WTC11 (cell line): ENCODE measurements around the gene HLCS. TPM values are rescaled to one million over a fixed set of nuclear protein-coding genes. Genes with fewer than 3 reads are reported as not detected.

ENCODE experiments used
- ATAC-seq: fragments of 200-7000 bp; cut with Tn5 transposase; 2 replicates; pipeline ENCODE4 v1.10.0; 2021; ENCODE audit warnings: mild to moderate bottlenecking, moderate library complexity
- CTCF ChIA-PET: fragments of 300-600 bp; sonication (Branson Sonifier 250); formaldehyde crosslinking; loops from one replicate; lab custom pipeline; 2021; ENCODE audit warnings: antibody characterized with exemption; lab: Charles Lee
- POLR2A ChIA-PET: fragments of 350-600 bp; sonication (Branson Sonifier 250); formaldehyde crosslinking; loops from one replicate; lab custom pipeline; 2021; ENCODE audit warnings: antibody characterized with exemption; lab: Charles Lee
- DNase-seq: peaks from one replicate; pipeline ENCODE4 v3.0.0; 2021; ENCODE audit warnings: low spot score
- H3K27ac Mint-ChIP-seq: 2 replicates; pipeline ENCODE4 v1.8.0; 2021; ENCODE audit warnings: mixed read lengths
- H3K27me3 Mint-ChIP-seq: 2 replicates; pipeline ENCODE4 v1.8.0; 2021; ENCODE audit warnings: low read depth, mild to moderate bottlenecking, moderate library complexity, mixed read lengths
- H3K36me3 Mint-ChIP-seq: 2 replicates; pipeline ENCODE4 v1.8.0; 2021; ENCODE audit warnings: mixed read lengths
- H3K4me1 Mint-ChIP-seq: 2 replicates; pipeline ENCODE4 v1.8.0; 2022; ENCODE audit warnings: mixed read lengths
- H3K4me3 Mint-ChIP-seq: 2 replicates; pipeline ENCODE4 v1.8.0; 2021; ENCODE audit warnings: mild to moderate bottlenecking, moderate library complexity, mixed read lengths
- H3K9me3 Mint-ChIP-seq: 2 replicates; pipeline ENCODE4 v1.8.0; 2021; ENCODE audit warnings: mixed read lengths
- ELF4 ChIP-seq: sonication (generic); formaldehyde crosslinking; IDR thresholded peaks from 2 replicates; pipeline ENCODE4 v1.8.1; 2022; ENCODE audit warnings: low read depth, mild to moderate bottlenecking, moderate library complexity, missing genetic modification reagents
- ESRRA ChIP-seq: sonication (generic); formaldehyde crosslinking; IDR thresholded peaks from 2 replicates; pipeline ENCODE4 v1.8.1; 2022; ENCODE audit warnings: mild to moderate bottlenecking, missing genetic modification reagents, borderline replicate concordance
- IRF2 ChIP-seq: sonication (generic); formaldehyde crosslinking; IDR thresholded peaks from 2 replicates; pipeline ENCODE4 v1.8.0; 2022; ENCODE audit warnings: low read depth, missing genetic modification reagents, borderline replicate concordance
- MYBL2 ChIP-seq: sonication (generic); formaldehyde crosslinking; IDR thresholded peaks from 2 replicates; pipeline ENCODE4 v1.8.1; 2023; ENCODE audit warnings: mild to moderate bottlenecking, moderate library complexity, missing genetic modification reagents
- SMAD4 ChIP-seq: sonication (generic); formaldehyde crosslinking; IDR thresholded peaks from 2 replicates; pipeline ENCODE4 v1.8.0; 2022; ENCODE audit warnings: mild to moderate bottlenecking, missing genetic modification reagents
- SP1 ChIP-seq: sonication (generic); formaldehyde crosslinking; conservative IDR thresholded peaks from 2 replicates; pipeline ENCODE4 v1.8.1; 2022; ENCODE audit warnings: missing genetic modification reagents
- ZBTB21 ChIP-seq: sonication (generic); formaldehyde crosslinking; IDR thresholded peaks from 2 replicates; pipeline ENCODE4 v1.8.1; 2023; ENCODE audit warnings: mild to moderate bottlenecking, missing genetic modification reagents, borderline replicate concordance
- total RNA-seq: library from RNA; stranded (reverse); gene quantifications from 3 replicates; pipeline ENCODE4 v1.2.3, GENCODE V29; 2021
- TF ChIP-seq, protein P1 (sequence below): sonication (generic); formaldehyde crosslinking; IDR thresholded peaks from 2 replicates; pipeline ENCODE4 v1.8.1; 2022; ENCODE audit warnings: missing genetic modification reagents, borderline replicate concordance
- TF ChIP-seq, protein P2 (sequence below): sonication (generic); formaldehyde crosslinking; IDR thresholded peaks from 2 replicates; pipeline ENCODE4 v1.8.1; 2023; ENCODE audit warnings: mild to moderate bottlenecking, missing genetic modification reagents
- TF ChIP-seq, protein P3 (sequence below): sonication (generic); formaldehyde crosslinking; IDR thresholded peaks from 2 replicates; pipeline ENCODE4 v1.8.0; 2022; ENCODE audit warnings: missing genetic modification reagents
- TF ChIP-seq, protein P4 (sequence below): fragments of 250-450 bp; sonication (Bioruptor Pico); IDR thresholded peaks from 2 replicates; pipeline ENCODE4 v1.9.0; 2021; ENCODE audit warnings: mild to moderate bottlenecking
- TF ChIP-seq, protein P5 (sequence below): sonication (generic); formaldehyde crosslinking; IDR thresholded peaks from 2 replicates; pipeline ENCODE4 v1.8.1; 2022; ENCODE audit warnings: low read depth, mild to moderate bottlenecking, moderate library complexity, missing genetic modification reagents, borderline replicate concordance
- TF ChIP-seq, protein P6 (sequence below): sonication (generic); formaldehyde crosslinking; IDR thresholded peaks from 2 replicates; pipeline ENCODE4 v1.8.1; 2023; ENCODE audit warnings: mild to moderate bottlenecking, missing genetic modification reagents, moderate library complexity
- TF ChIP-seq, protein P7 (sequence below): sonication (generic); formaldehyde crosslinking; IDR thresholded peaks from 2 replicates; pipeline ENCODE4 v1.8.0; 2022; ENCODE audit warnings: mild to moderate bottlenecking, missing genetic modification reagents

The HLCS gene
- total RNA-seq, 1 experiment from 2014 or later = 9.3 TPM

DNA sequence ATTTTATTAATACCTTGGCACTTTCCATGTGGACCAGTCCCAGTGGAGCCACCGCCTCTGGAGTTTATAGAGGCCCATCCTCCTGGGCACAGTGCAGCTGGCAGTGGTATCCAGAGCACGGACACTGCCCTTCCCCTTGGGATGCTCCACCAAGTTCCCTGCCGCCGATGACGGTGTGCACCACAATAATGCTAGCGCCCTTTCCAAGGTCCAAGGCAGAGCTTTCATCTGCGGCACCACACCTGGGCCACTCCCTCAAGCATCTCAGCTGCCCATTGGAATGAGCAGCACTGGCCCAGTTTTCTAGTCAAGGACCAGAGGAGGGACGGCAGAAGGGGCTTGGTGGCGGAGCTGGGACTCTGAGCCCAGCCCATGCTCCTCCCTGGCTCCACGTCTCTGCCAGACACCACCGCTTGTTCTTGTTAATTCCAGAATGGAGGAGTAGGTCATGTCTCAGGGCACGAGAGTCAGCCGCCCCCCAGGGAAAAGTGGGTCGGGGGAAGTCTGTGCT is 243.0 kb downstream of the HLCS start (continued):
- TF ChIP-seq, protein P1, sequence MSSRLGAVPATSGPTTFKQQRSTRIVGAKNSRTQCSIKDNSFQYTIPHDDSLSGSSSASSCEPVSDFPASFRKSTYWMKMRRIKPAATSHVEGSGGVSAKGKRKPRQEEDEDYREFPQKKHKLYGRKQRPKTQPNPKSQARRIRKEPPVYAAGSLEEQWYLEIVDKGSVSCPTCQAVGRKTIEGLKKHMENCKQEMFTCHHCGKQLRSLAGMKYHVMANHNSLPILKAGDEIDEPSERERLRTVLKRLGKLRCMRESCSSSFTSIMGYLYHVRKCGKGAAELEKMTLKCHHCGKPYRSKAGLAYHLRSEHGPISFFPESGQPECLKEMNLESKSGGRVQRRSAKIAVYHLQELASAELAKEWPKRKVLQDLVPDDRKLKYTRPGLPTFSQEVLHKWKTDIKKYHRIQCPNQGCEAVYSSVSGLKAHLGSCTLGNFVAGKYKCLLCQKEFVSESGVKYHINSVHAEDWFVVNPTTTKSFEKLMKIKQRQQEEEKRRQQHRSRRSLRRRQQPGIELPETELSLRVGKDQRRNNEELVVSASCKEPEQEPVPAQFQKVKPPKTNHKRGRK (CRISPR knock-in tag) = no peak
- TF ChIP-seq SMAD4 (CRISPR knock-in tag) (no peak), ZBTB21 (CRISPR knock-in tag) (no peak), MYBL2 (no peak), ELF4 (CRISPR knock-in tag) (no peak)
- TF ChIP-seq, protein P2, sequence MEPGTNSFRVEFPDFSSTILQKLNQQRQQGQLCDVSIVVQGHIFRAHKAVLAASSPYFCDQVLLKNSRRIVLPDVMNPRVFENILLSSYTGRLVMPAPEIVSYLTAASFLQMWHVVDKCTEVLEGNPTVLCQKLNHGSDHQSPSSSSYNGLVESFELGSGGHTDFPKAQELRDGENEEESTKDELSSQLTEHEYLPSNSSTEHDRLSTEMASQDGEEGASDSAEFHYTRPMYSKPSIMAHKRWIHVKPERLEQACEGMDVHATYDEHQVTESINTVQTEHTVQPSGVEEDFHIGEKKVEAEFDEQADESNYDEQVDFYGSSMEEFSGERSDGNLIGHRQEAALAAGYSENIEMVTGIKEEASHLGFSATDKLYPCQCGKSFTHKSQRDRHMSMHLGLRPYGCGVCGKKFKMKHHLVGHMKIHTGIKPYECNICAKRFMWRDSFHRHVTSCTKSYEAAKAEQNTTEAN = no peak
- TF ChIP-seq, protein P3, sequence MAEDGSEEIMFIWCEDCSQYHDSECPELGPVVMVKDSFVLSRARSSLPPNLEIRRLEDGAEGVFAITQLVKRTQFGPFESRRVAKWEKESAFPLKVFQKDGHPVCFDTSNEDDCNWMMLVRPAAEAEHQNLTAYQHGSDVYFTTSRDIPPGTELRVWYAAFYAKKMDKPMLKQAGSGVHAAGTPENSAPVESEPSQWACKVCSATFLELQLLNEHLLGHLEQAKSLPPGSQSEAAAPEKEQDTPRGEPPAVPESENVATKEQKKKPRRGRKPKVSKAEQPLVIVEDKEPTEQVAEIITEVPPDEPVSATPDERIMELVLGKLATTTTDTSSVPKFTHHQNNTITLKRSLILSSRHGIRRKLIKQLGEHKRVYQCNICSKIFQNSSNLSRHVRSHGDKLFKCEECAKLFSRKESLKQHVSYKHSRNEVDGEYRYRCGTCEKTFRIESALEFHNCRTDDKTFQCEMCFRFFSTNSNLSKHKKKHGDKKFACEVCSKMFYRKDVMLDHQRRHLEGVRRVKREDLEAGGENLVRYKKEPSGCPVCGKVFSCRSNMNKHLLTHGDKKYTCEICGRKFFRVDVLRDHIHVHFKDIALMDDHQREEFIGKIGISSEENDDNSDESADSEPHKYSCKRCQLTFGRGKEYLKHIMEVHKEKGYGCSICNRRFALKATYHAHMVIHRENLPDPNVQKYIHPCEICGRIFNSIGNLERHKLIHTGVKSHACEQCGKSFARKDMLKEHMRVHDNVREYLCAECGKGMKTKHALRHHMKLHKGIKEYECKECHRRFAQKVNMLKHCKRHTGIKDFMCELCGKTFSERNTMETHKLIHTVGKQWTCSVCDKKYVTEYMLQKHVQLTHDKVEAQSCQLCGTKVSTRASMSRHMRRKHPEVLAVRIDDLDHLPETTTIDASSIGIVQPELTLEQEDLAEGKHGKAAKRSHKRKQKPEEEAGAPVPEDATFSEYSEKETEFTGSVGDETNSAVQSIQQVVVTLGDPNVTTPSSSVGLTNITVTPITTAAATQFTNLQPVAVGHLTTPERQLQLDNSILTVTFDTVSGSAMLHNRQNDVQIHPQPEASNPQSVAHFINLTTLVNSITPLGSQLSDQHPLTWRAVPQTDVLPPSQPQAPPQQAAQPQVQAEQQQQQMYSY (CRISPR knock-in tag) = no peak
- TF ChIP-seq, protein P4, sequence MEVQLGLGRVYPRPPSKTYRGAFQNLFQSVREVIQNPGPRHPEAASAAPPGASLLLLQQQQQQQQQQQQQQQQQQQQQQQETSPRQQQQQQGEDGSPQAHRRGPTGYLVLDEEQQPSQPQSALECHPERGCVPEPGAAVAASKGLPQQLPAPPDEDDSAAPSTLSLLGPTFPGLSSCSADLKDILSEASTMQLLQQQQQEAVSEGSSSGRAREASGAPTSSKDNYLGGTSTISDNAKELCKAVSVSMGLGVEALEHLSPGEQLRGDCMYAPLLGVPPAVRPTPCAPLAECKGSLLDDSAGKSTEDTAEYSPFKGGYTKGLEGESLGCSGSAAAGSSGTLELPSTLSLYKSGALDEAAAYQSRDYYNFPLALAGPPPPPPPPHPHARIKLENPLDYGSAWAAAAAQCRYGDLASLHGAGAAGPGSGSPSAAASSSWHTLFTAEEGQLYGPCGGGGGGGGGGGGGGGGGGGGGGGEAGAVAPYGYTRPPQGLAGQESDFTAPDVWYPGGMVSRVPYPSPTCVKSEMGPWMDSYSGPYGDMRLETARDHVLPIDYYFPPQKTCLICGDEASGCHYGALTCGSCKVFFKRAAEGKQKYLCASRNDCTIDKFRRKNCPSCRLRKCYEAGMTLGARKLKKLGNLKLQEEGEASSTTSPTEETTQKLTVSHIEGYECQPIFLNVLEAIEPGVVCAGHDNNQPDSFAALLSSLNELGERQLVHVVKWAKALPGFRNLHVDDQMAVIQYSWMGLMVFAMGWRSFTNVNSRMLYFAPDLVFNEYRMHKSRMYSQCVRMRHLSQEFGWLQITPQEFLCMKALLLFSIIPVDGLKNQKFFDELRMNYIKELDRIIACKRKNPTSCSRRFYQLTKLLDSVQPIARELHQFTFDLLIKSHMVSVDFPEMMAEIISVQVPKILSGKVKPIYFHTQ (CRISPR knock-in tag) = no peak
- TF ChIP-seq, all 79 proteins: peak for 0

DNA sequence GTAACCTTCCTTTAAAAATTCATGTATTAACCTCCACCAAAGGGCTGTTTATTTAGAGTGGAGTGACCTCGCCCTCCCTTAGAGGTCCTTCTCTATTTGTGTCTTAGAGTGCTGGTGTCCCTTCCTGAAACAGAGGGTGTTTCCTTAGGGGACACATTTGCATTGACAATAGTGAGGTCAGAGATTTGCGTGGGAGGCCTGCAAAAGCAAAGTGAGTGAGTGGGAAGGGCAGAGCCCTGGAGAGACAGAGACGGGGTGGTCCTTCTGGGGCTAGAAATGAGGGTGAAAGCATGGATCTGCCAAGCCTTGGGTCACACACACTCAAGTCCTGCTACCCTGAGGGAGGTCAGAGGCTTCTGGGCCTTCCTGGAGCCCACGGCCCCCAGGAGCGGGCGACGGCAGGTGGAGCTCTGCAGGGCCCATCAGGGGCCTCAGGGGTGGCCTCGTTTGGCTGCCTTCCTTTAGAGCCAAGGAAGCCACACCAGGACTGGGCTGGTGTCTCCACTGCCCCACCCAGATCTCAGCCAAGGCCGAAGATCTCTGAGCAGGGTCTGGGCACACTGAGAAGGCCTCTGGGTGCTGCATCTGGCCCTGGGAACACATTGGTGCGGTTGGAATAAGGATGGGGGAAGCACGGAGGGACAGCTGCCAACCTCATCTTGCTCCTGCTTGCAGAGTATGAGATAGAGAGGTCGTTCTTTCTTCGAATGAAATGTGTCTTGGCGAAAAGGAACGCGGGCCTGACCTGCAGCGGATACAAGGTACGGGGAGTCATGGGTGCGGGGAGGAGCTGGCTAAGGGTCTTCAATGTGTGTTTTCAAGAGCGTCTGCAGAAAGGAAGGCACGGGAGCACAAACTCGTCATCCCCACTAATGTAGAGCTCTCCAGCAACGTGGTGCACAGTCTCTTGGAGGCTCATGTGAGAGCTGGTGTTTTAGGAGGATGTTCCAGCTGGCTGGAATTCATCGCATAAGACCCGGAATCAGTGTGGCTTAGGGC is 243.8 kb downstream of the HLCS start:
- no peak overlapping the region for H3K27ac Mint-ChIP-seq
- POLR2A ChIA-PET = no interaction called here
- H3K9me3 Mint-ChIP-seq = no peaks in the 10 kb centered on the region
- no peaks in the 10 kb centered on the region for H3K36me3 Mint-ChIP-seq
- no peak overlapping the region for H3K4me3 Mint-ChIP-seq
- ATAC-seq (no peak), DNase-seq (no peak)
- CTCF ChIA-PET = interaction anchor here (0.9 to 1.7 kb wide), 2 partner anchors 25 to 82 kb away, joined by 3 to 5 read pairs; no protein-coding TSS in a partner anchor
- peaks cover 14% of the 10 kb centered on the region for H3K4me1 Mint-ChIP-seq
- H3K27me3 Mint-ChIP-seq = peaks cover 4% of the 10 kb centered on the region
- TF ChIP-seq, protein P3 (CRISPR knock-in tag) = no peak
- TF ChIP-seq, protein P5, sequence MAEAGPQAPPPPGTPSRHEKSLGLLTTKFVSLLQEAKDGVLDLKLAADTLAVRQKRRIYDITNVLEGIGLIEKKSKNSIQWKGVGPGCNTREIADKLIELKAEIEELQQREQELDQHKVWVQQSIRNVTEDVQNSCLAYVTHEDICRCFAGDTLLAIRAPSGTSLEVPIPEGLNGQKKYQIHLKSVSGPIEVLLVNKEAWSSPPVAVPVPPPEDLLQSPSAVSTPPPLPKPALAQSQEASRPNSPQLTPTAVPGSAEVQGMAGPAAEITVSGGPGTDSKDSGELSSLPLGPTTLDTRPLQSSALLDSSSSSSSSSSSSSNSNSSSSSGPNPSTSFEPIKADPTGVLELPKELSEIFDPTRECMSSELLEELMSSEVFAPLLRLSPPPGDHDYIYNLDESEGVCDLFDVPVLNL (CRISPR knock-in tag) = no peak
- TF ChIP-seq IRF2 (no peak), SP1 (CRISPR knock-in tag) (no peak), ESRRA (CRISPR knock-in tag) (no peak)
- TF ChIP-seq, protein P2 = no peak
- TF ChIP-seq, protein P6, sequence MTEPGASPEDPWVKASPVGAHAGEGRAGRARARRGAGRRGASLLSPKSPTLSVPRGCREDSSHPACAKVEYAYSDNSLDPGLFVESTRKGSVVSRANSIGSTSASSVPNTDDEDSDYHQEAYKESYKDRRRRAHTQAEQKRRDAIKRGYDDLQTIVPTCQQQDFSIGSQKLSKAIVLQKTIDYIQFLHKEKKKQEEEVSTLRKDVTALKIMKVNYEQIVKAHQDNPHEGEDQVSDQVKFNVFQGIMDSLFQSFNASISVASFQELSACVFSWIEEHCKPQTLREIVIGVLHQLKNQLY (CRISPR knock-in tag) = no peak
- TF ChIP-seq, protein P7, sequence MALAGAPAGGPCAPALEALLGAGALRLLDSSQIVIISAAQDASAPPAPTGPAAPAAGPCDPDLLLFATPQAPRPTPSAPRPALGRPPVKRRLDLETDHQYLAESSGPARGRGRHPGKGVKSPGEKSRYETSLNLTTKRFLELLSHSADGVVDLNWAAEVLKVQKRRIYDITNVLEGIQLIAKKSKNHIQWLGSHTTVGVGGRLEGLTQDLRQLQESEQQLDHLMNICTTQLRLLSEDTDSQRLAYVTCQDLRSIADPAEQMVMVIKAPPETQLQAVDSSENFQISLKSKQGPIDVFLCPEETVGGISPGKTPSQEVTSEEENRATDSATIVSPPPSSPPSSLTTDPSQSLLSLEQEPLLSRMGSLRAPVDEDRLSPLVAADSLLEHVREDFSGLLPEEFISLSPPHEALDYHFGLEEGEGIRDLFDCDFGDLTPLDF (CRISPR knock-in tag) = no peak
